ENCODE measurements around the gene CYBA.
"Not testable (repeated sequence)": the region's sequence is repeated elsewhere in the genome, so short reads cannot be mapped to it uniquely, and the experiment has no call there.

CYBA gene

DNA sequence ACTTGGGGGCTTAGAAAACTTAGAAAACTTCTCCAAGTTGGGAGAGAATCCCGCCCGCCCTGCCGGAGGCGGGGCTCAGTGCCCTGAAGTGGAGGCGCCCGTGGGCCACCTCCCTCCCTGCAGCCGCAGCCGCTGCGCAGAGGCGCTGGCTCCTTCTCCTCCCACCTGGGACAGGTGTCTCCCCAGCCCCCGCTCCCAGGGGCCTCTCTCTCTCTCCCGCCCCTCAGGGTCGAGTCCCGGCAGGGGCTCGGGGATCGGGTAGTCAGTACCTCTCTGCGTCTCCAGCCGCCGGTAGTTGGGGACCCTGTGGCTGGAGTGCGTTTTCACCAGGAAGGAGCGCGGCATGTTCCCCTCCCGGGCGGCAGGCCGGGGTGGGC, 35.2 kb upstream of the CYBA start:
- DNase-seq: no peak

GRCh38 chr16:88685156-88686061, 34.6 kb upstream of the CYBA start:
- DNase-seq: peak; percentile 22

DNA sequence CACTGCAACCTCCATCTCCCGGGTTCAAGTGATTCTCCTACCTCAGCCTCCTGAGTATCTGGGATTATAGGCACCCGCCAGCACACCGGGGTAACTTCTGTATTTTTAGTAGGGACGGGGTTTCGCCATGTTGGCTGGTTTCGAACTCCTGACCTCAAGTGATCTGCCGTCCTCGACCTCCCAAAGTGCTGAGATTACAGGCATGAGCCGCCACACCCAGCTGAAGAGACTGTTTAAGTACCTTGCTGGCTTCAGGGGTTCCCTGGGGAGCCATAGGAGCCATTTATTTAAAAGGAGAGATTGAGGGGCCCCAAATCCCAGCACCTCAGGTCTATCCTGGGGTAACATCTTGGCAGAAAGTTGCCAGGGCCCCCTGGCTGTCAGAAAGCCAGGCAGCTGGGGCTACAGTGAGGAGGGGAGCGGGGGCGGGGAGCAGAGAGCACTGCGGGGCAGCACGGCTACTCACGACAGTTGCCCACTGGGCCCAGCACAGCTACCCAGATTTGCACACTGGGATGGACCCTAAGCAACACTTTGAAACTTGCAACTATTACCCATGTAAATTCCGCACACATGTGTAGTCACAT, 33.8 kb upstream of the CYBA start:
- DNase-seq: no peak

- DNase-seq: peak; percentile 39
Measured at GRCh38 chr16:88681709-88682451, 31.0 kb upstream of the CYBA start.

- peak; percentile 21 for DNase-seq
Measured at GRCh38 chr16:88681084-88681680, 30.3 kb upstream of the CYBA start.

- DNase-seq: no peak
Measured at GRCh38 chr16:88680554-88681083, 29.8 kb upstream of the CYBA start.

- no peak for DNase-seq
Measured at GRCh38 chr16:88678224-88678979, 27.5 kb upstream of the CYBA start.

DNA sequence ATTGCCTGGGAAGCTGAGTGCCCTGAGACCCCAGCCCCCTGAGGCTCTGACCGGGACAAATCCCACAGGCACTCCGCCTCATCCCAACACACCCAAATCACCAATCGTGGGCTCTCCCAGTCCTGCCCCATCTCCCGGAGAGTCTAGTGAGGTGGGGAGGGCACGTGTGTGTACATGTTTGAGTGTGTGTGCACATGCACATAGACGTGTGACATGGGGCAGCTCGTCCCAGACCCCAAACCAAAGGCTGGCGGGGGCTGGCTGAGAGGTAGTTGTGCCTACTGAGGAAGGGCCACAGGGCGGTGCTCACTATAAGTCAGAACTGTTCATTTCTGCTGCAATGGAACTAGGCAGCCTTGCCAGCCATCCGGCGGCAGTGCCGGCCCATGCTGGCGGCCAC, 26.9 kb upstream of the CYBA start:
- no peak for DNase-seq

DNA sequence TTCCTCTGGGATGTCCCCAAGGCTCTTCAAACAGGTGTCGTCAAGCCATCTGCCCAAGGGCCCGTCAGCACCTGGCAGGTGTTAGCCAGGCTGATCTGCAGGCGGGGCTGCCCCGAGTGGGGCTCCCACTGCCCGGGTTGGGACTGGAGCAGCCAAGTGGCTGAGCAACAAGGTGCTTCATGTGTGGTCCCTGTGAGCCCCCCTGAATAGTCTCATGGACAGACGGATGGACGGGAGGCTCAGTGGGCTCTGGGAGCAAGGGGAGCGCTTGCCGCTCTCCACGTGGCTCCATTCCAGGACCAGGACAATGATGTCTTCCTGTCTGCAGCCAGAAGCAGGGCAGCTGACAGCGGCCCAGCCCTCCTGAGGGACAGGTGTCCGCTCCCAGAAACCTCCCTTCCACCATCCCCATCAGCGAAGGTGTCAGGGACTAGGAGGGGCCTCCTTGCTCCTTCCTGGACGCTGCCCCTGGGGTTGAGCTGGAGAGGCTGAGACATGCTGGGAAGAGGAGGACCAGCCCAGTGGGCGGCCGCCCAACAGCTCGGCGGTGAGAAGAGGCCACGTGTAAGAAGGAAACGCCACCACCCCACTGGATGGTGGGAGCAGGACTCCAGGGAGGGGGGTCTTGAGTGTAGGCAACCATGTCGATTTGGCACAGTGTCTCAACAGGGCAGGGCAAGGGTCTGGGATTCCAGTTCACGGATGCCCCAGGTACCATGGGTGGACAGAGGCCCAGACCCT, 25.8 kb upstream of the CYBA start:
- no peak for DNase-seq

DNA sequence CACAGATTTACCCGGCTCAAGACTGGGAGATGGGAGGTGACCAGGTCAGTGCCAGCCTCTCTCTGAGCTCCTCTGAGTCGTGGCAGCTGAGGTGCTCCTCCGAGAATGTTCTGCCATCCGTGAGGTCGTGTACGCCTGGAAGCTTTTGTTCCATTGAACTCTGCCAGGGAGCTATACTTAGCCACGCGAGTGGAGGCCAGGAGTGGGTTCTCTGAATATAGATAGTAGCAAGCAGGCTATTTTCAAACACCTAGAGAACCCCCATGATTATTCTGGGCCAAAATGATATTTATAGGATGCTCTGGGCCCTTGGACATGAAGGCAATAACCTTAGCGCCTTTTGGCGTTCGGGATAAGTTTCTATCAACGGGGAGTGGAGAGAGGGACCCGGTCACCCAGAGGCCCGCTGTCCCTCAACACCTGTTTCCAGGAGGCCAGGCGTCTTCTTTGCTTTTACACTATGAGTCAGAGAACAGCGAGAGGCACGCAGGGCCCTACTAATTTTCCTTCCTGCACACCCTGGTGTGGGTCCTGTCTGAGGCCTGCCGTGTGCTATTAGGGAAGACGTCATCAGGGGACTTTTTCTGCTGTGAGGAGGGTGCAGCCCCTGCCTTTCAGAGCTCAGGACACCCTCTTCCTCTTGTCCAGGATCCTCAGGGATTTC, 23.0 kb upstream of the CYBA start:
- no peak for DNase-seq

- DNase-seq: peak; percentile 11
Measured at GRCh38 chr16:88672776-88673175, 21.9 kb upstream of the CYBA start.

DNA sequence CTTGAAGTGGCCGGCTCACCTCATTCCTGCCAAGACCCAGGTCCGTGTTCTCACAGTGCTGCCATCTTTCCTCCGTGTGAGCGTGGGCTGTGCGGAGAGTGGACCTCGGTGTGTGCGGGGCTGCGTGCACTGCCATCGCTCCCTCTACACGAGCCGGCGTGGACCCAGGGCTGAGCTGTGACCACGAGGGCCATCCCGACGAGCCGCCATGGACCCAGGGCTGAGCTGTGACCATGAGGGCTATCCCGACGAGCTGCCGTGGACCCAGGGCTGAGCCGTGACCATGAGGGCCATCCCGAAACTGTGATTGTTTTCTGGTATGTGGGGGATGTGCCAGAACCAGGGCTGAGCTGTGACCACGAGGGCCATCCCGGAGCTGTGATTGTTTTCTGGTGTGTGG, 21.0 kb upstream of the CYBA start:
- no peak for DNase-seq

GRCh38 chr16:88669980-88670379, 19.1 kb upstream of the CYBA start:
- no peak for DNase-seq

GRCh38 chr16:88669493-88669892, 18.6 kb upstream of the CYBA start:
- not testable (repeated sequence) for DNase-seq

- DNase-seq: no peak
Measured at GRCh38 chr16:88667461-88667860, 16.6 kb upstream of the CYBA start.

DNA sequence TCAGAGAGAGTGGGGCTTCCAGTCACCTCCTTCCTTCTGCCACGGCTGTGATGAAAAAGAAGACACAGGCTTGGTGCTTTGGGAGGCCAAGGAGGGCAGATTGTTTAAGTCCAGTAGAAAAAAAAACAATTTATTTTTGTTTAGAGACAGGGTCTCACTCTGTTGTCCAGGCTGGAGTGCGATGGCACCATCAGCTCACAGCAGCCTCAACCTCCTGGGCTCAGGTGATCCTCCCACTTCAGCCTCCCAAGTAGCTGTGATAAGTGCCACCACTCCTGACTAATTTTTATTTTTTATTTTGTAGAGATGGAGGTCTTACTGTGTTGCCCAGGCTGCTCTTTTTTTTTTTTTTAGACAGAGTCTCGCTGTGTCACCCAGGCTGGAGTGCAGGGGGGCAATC, 14.7 kb upstream of the CYBA start:
- no peak for DNase-seq

GRCh38 chr16:88665148-88665547, 14.3 kb upstream of the CYBA start:
- DNase-seq: no peak

DNA sequence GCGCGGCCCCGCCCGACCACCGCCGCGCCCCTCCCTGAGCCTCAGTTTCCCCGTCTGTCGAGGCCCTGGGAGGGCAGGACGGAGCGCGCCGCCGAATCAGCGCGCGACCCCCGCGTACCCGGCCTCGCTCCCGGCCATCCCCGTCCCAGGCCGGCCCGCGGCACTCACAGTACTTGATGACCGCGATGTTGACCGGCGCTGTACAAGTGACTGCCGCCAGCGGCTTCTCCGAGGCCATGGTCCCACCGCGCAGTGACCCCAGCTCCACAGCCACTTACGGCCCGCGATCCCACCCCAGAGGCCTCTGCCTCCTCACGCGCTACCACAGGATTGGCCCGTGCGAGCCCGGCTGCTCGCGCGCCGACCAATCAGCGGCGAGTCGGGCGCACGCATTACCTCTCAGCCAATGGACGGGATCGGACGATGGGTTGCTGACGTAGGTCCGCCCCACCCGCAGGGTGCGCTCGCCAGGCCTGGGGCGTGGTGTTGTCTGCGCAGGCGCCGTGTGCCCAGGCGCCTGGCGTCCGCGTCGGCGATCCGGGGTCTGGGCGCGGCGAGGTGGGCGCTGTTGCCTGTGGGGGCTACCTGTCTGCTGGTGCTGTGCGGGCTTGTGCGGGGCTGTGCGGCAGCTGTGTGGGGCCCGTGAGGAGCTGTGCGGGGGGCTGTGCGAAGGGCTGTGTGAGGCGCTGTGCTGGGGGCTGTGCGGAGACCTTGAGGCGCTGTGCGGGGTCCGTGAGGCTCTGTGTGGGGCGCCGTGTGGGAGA, 12.2 kb upstream of the CYBA start, which contains the start of gene MVD:
TSS of gene MVD (minus strand) at position 249 of the 764 bp plus-strand sequence. CDS start at position 238, 11 bp downstream.
- peak; percentile 98 for DNase-seq

GRCh38 chr16:88662222-88662842, 11.5 kb upstream of the CYBA start:
- DNase-seq: no peak

DNA sequence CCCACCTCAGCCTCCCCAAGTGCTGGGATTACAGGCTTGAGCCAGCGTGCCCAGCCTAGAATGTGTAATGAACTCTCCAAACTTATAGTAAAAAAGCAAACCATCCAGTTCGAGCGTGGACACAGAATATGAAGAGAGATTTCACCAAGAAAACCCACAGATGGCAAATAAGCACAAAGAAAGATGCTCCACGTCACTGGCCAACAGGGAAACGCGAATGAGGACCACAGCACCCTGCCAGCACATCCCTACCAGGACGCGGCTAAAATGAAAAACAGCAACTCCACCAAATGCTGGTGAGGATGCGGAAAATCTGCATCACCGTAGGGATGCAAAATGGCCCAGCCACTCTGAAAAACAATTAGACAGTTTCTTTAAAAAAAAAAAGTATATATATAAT, 10.6 kb upstream of the CYBA start:
- no peak for DNase-seq
